Activated CD4-positive, alpha-beta T cell treated with anti-CD3 and anti-CD28 coated beads, Interleukin-2, amount 10 ng/mL, durations not matched to agents 24 days and 14 days (primary cell): ENCODE data around the gene JAML. TPM values are rescaled to one million over a fixed set of nuclear protein-coding genes. Genes with fewer than 3 reads are reported as not detected.

Experiments
- DNase-seq: peaks from one replicate; pipeline ENCODE4 v3.0.0; 2022
- H3K27ac Mint-ChIP-seq: one replicate; pipeline ENCODE4 v1.8.0; 2022; ENCODE audit warnings: mild to moderate bottlenecking, mixed read lengths
- H3K27me3 Mint-ChIP-seq: one replicate; pipeline ENCODE4 v1.8.0; 2022; ENCODE audit warnings: mixed read lengths
- H3K36me3 Mint-ChIP-seq: one replicate; pipeline ENCODE4 v1.8.0; 2022; ENCODE audit warnings: low read depth, mild to moderate bottlenecking, mixed read lengths
- H3K4me1 Mint-ChIP-seq: one replicate; pipeline ENCODE4 v1.8.0; 2021; ENCODE audit warnings: mixed read lengths
- H3K4me3 Mint-ChIP-seq: one replicate; pipeline ENCODE4 v1.8.0; 2022; ENCODE audit warnings: mild to moderate bottlenecking, moderate library complexity, mixed read lengths
- H3K9me3 Mint-ChIP-seq: one replicate; pipeline ENCODE4 v1.8.0; 2021; ENCODE audit warnings: mixed read lengths
- intact Hi-C: fragments of 100-400 bp; cut with micrococcal nuclease; formaldehyde crosslinking; loops from one replicate; pipeline ENCODE4 v1.15.1; 2023
- total RNA-seq: library from RNA; stranded (reverse); gene quantifications from 2 replicates; pipeline ENCODE4 v1.2.3, GENCODE V29; 2022

JAML gene
- total RNA-seq, 1 donor from 2014 or later: 318 TPM

GRCh38 chr11:118233850-118234249 lies 9.0 kb upstream of the JAML start:
- Mint-ChIP-seq H3K27ac (no peak overlapping the region), H3K4me1 (peaks cover 53% of the 10 kb centered on the region), H3K36me3 (peaks cover 67% of the 10 kb centered on the region), H3K9me3 (no peaks in the 10 kb centered on the region), H3K4me3 (no peak overlapping the region), H3K27me3 (no peaks in the 10 kb centered on the region)
- no peak for DNase-seq
- intact Hi-C loops: loop anchor here (2.0 kb wide), 1 partner anchor 33 kb away; no protein-coding TSS in a partner anchor

DNA sequence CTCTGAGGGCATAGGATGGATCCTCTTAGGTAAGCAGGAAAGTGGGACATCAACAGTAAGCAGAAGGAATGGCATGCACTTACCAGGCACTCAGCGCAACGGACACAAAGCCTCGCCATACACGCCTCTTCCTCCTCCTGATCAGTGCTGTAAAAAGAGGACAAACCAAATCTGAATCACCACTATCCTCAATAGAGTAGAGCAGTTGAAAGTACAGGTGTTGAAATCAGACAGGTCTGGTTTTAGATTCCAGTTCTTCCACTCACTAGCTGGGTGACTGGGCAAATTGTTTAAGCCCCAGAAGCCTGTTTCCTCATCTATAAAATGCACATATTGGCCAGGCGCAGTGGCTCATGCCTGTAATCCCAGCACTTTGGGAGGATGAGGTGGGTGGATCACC lies 8.6 kb upstream of the JAML start:
- peak overlapping the region; percentile 25 for H3K4me3 Mint-ChIP-seq
- H3K27ac Mint-ChIP-seq: no peak overlapping the region
- H3K9me3 Mint-ChIP-seq: no peaks in the 10 kb centered on the region
- intact Hi-C loops: loop anchor here (2.0 kb wide), 1 partner anchor 33 kb away; no protein-coding TSS in a partner anchor
- peaks cover 51% of the 10 kb centered on the region for H3K4me1 Mint-ChIP-seq
- DNase-seq: no peak
- no peaks in the 10 kb centered on the region for H3K27me3 Mint-ChIP-seq
- H3K36me3 Mint-ChIP-seq: peaks cover 66% of the 10 kb centered on the region

DNA sequence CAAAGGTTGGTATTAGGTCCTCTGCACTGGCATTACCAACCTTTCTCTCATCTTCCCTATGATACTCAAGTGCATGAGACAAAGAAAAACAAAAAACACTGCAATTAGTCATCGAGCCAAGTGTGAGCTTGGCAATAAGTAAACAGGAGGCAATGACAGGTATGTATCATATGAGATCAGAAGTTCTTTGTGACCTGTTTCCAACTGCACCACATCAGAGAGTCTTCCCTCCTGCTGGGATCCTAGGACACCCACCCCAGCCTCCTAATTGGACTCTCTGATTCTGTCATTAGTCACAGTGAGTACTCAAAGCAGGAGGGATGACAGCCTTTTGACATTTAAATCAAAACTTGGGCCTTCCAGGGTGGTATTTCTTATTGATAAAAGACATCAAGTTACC lies 7.8 kb upstream of the JAML start:
- peak; percentile 64 for DNase-seq
- H3K36me3 Mint-ChIP-seq: peaks cover 67% of the 10 kb centered on the region
- H3K9me3 Mint-ChIP-seq: no peaks in the 10 kb centered on the region
- no peak overlapping the region for H3K27ac Mint-ChIP-seq
- peaks cover 53% of the 10 kb centered on the region for H3K4me1 Mint-ChIP-seq
- intact Hi-C loops: loop anchor here (1.0 to 2.0 kb wide), 4 partner anchors 8 to 32 kb away; no protein-coding TSS in a partner anchor
- H3K27me3 Mint-ChIP-seq: no peaks in the 10 kb centered on the region
- peak overlapping the region; percentile 10 for H3K4me3 Mint-ChIP-seq

DNA sequence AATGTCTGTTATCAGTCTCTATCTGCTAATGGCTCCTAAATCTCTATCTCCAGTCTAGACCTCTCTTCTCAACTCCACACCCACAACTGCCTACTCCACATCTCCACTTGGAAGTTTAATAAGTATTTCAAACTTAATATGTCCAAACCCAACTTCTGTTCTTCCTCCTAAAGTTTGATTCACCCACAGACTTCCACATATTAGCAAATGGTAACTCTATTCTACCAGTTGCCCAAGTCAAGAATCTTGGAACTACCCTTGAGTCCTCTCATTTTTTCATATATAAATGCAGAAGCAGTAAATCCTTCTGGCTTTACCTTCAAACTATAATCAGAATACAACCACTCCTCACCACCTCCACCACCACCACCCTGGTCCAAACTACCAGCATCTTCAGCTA lies 6.7 kb upstream of the JAML start:
- Mint-ChIP-seq H3K4me3 (no peak overlapping the region), H3K4me1 (peaks cover 61% of the 10 kb centered on the region), H3K27me3 (no peaks in the 10 kb centered on the region), H3K9me3 (no peaks in the 10 kb centered on the region), H3K36me3 (peaks cover 71% of the 10 kb centered on the region), H3K27ac (no peak overlapping the region)
- DNase-seq: no peak
- intact Hi-C loops: no loop called here

DNA sequence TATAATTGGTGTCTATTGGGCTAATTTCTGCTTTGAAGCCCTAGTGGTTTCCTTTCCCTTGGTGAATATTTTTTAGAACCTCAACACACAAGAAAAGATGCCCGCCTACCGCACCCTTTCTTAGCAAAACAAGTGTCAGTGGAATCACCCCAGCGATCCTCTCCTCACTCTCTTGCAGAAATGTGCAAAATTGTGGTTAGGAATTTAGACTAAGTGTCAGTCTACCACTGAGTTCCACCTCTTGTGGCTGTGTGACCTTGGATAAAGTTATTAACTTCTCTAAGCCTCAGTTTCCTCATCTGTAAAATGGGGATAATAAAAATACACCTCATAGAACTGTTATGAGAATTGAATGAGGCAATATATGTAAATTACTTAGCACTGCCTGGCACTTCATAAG lies 5.3 kb upstream of the JAML start:
- no peak overlapping the region for H3K4me3 Mint-ChIP-seq
- no peaks in the 10 kb centered on the region for H3K27me3 Mint-ChIP-seq
- H3K9me3 Mint-ChIP-seq: peaks cover 5% of the 10 kb centered on the region
- intact Hi-C loops: no loop called here
- H3K36me3 Mint-ChIP-seq: peaks cover 68% of the 10 kb centered on the region
- no peak overlapping the region for H3K27ac Mint-ChIP-seq
- peak; percentile 82 for DNase-seq
- H3K4me1 Mint-ChIP-seq: peaks cover 63% of the 10 kb centered on the region

DNA sequence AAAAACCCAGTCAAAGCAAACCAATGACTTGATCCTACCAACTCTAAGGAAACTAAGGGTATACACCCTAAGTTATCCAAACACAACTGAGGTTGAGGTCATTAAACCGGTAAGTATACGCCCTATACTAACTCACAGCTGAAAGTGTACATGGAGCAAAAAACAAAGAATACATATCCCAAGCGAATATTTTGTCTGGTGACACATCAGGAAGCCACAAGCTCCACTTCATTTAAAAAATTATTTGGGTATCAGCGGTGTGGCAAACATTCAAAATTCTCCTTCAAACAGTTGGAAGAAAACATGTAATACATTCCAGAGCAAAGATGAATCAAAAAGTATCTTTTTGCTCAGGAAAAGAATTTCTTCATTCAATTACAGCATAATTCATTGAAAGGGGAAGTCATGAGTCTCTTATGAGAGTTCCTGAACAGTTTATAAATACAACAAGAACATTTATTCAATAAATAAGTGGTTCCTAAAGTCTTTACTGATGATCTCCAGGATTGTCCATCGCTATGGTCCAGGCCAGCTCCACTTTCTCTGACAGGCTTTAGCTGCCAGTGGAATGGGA lies 4.5 kb upstream of the JAML start:
- Mint-ChIP-seq H3K4me1 (peaks cover 65% of the 10 kb centered on the region), H3K36me3 (peaks cover 69% of the 10 kb centered on the region), H3K27me3 (no peaks in the 10 kb centered on the region), H3K4me3 (peak overlapping the region; percentile 57), H3K27ac (no peak overlapping the region), H3K9me3 (peaks cover 6% of the 10 kb centered on the region)
- DNase-seq: no peak
- intact Hi-C loops: no loop called here

DNA sequence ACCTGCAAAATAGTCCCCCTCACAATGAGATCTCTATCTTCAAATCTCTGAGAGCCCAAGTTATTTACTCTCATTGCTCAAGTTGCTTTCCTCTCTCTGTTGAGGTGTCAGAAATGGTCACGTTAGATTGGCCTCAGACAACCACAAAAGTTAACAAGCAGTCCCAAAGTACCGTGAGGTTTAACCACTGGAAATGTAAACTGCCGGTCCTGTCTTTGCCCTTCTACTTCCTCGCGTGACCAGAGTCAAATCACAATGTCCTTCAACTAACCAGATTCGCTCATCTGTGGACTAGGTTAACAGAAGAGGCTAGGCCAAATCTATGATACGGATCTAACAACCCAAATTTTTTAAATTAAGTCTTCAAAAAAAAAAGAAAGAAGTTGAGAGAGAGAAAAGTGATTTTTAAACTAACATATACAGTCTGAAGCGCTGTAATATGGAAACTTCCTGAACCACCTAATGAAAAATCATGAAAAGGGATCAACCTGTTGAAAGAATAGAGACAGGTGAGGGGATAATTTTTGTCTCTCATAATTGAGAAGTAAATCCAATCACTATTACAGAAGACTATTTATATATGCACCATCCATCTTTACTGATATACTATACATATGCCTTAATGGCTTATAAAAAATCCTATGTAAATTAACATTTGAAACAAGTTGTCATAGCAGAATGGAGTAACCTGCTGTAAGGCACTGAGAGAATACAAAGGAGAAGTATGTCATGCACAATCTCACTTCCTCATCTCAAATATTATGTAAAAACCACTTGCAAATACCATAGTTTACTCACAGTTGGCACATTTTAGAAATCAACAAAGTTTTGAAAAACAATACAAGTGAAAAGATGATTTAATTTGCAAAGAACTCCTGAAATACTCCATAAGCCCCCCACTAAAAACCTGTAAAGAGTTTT lies 3.3 kb upstream of the JAML start:
- peaks cover 61% of the 10 kb centered on the region for H3K4me1 Mint-ChIP-seq
- H3K27me3 Mint-ChIP-seq: no peaks in the 10 kb centered on the region
- peak; percentile 80 for DNase-seq
- peaks cover 6% of the 10 kb centered on the region for H3K9me3 Mint-ChIP-seq
- no peak overlapping the region for H3K27ac Mint-ChIP-seq
- H3K4me3 Mint-ChIP-seq: peak overlapping the region; percentile 53
- intact Hi-C loops: no loop called here
- H3K36me3 Mint-ChIP-seq: peaks cover 67% of the 10 kb centered on the region

DNA sequence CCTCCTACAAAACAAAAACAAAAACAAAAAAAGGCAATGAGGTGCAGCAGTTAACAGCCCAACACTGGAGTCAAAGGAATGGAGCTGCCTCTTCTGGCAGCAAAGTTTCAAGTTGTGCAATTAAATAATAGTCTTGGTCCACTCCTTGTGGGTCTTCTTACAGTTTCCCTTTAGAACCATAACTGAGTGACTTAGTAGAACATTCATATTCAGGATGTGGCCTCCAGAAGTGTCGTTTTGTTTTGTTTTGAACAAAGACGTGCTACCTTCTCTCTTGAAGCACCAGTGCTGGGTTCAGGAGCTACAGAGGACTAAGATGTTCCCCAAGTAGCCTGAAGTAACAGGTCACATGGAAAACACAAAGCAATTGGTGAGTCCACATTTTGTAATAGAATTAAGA lies 2.0 kb upstream of the JAML start:
- Mint-ChIP-seq H3K27me3 (no peaks in the 10 kb centered on the region), H3K4me1 (peaks cover 63% of the 10 kb centered on the region), H3K36me3 (peaks cover 70% of the 10 kb centered on the region), H3K27ac (no peak overlapping the region), H3K9me3 (peaks cover 6% of the 10 kb centered on the region), H3K4me3 (peak overlapping the region; percentile 53)
- intact Hi-C loops: no loop called here
- DNase-seq: peak; percentile 73

GRCh38 chr11:118226296-118226695 lies 1.5 kb upstream of the JAML start:
- Mint-ChIP-seq H3K4me3 (peak overlapping the region; percentile 53), H3K36me3 (peaks cover 72% of the 10 kb centered on the region), H3K9me3 (peaks cover 6% of the 10 kb centered on the region), H3K27me3 (no peaks in the 10 kb centered on the region), H3K27ac (no peak overlapping the region), H3K4me1 (peaks cover 67% of the 10 kb centered on the region)
- DNase-seq: no peak
- intact Hi-C loops: no loop called here

- intact Hi-C loops: loop anchor here (1.0 to 2.0 kb wide), 4 partner anchors 8 to 215 kb away; no protein-coding TSS in a partner anchor
- peak; percentile 77 for DNase-seq
- H3K36me3 Mint-ChIP-seq: peaks cover 80% of the 10 kb centered on the region
- H3K27me3 Mint-ChIP-seq: no peaks in the 10 kb centered on the region
- H3K4me1 Mint-ChIP-seq: peaks cover 78% of the 10 kb centered on the region
- peak overlapping the region; percentile 96 for H3K27ac Mint-ChIP-seq
- H3K4me3 Mint-ChIP-seq: peak overlapping the region; percentile 91
- H3K9me3 Mint-ChIP-seq: peaks cover 7% of the 10 kb centered on the region
Measured at GRCh38 chr11:118223992-118224391, 819 bp downstream of the JAML start.

DNA sequence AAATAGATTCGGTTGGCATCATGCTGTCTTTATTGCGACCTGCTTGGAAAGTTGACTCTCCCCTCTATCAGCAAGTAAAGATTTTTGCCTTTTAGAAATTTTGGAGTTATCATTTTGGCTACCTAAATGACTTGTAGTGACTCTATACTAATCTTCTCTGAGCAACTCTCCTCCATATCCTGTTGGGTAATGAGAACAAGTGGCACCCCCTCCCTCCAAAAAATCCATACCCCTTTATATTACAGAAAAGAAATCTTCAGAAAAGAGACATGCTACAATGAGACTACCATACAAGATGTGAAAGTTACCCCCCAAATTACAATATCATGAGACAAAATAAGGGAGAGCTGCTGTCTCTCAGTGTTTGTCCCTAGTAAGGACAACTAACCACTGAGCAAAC lies 1.2 kb downstream of the JAML start:
- intact Hi-C loops: no loop called here
- Mint-ChIP-seq H3K27me3 (no peaks in the 10 kb centered on the region), H3K9me3 (peaks cover 10% of the 10 kb centered on the region), H3K27ac (peak overlapping the region; percentile 96), H3K4me3 (peak overlapping the region; percentile 91), H3K4me1 (peaks cover 80% of the 10 kb centered on the region), H3K36me3 (peaks cover 81% of the 10 kb centered on the region)
- DNase-seq: peak; percentile 59

DNA sequence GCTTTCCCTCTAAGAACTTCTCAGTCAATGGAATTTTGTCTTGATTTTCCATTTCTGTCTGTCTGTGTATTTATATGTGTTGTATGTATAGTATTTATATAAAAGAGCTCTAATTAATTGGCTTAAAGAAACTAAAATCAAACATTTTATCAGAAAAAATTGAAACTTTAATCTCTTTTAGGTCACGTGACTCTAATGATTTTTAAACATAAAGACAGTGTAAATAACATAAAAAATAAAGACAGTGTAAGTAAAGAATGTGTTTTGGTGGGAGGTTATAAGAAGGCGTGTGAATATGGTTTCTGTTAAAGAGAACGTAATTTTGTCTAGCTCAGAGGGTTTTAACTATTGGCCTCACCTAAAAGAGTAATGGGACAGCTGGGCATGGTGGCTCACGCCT lies 2.4 kb downstream of the JAML start:
- H3K36me3 Mint-ChIP-seq: peaks cover 77% of the 10 kb centered on the region
- DNase-seq: no peak
- intact Hi-C loops: no loop called here
- peaks cover 10% of the 10 kb centered on the region for H3K9me3 Mint-ChIP-seq
- H3K27ac Mint-ChIP-seq: peak overlapping the region; percentile 93
- H3K27me3 Mint-ChIP-seq: no peaks in the 10 kb centered on the region
- peaks cover 79% of the 10 kb centered on the region for H3K4me1 Mint-ChIP-seq
- H3K4me3 Mint-ChIP-seq: peak overlapping the region; percentile 78

- Mint-ChIP-seq H3K36me3 (peaks cover 67% of the 10 kb centered on the region), H3K27me3 (no peaks in the 10 kb centered on the region), H3K4me1 (peaks cover 81% of the 10 kb centered on the region), H3K4me3 (peak overlapping the region; percentile 88), H3K9me3 (peaks cover 10% of the 10 kb centered on the region), H3K27ac (peak overlapping the region; percentile 100)
- intact Hi-C loops: no loop called here
- DNase-seq: peak; percentile 60
Measured at GRCh38 chr11:118221419-118221818, 3.4 kb downstream of the JAML start.

DNA sequence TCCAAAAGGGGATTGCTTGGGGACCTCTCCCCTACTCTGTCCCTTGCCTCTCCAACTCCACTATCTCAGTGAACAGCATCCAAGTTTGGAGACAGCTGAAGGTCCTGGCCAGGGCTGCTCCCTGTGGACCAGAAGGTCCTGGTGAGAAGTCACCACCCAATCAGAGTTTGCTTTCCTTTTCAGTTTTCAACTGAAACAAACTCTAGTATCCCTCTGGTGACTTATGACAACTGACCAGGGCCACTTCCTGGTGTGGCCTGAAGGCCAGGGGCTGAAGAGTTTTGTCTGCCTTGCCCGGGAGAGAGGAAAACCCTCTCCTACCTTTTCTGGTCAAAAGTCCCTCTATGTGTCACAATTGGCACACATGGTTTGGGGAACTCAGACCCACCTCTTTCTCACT lies 5.1 kb downstream of the JAML start:
- intact Hi-C loops: loop anchor here (5.0 kb wide), 1 partner anchor 217 kb away; no protein-coding TSS in a partner anchor
- Mint-ChIP-seq H3K27me3 (no peaks in the 10 kb centered on the region), H3K9me3 (peaks cover 4% of the 10 kb centered on the region), H3K4me3 (peak overlapping the region; percentile 88), H3K36me3 (peaks cover 58% of the 10 kb centered on the region), H3K27ac (peak overlapping the region; percentile 100), H3K4me1 (peaks cover 75% of the 10 kb centered on the region)
- peak; percentile 71 for DNase-seq
